K562 (cell line): ENCODE results near the gene FBXW7. TPM values are rescaled to one million over a fixed set of nuclear protein-coding genes. Genes with fewer than 3 reads are reported as not detected.

Source experiments
- ATAC-seq: fragments of 200-7000 bp; cut with Tn5 transposase; 3 replicates; pipeline ENCODE4 v1.9.1; 2020; ENCODE audit warnings: moderate library complexity
- BruUV-seq: library from RNA; stranded (reverse); fragments of 400-500 nt; replicated peaks from 2 replicates; lab custom pipeline; 2021; lab: Mats Ljungman, UMichigan
- CTCF ChIA-PET: fragments of 300-600 bp; formaldehyde crosslinking; extraction: SDS; loops from one replicate; lab custom pipeline; 2021; ENCODE audit warnings: low intra/inter-chr PET ratio; lab: Yijun Ruan, JAX
- POLR2A ChIA-PET: fragments of 300-600, 350-650 bp; sonication (Branson Sonifier 250); formaldehyde crosslinking; extraction: SDS; loops from one replicate; lab custom pipeline; 2021; ENCODE audit warnings: antibody characterized with exemption, inconsistent platforms; lab: Yijun Ruan, JAX
- DNase-seq, 4 experiments: peaks; one replicate each; pipeline versions ENCODE4 v3.0.0 to v3.0.0-alpha.2; 2011 to 2018; ENCODE audit warnings: low spot score in 3 of 4, mixed read lengths in 3 of 4; ENCODE audit errors: extremely low read depth in 1 of 4
- FAIRE-seq: peaks from 2 replicates; lab custom pipeline; 2011; peaks lifted over from hg19 to GRCh38; lab: Jason Lieb, UNC
- H2AFZ ChIP-seq: 2 replicates; pipeline ENCODE4 v1.6.0; 2011; ENCODE audit warnings: low read depth, low read length, control low read depth, inconsistent platforms
- H3K27ac ChIP-seq: fragments of 200-600 bp; 3 replicates; pipeline ENCODE4 v1.8.0; 2011; ENCODE audit warnings: low read depth, mild to moderate bottlenecking, control low read depth, inconsistent platforms, low read length, moderate library complexity, mixed read lengths; ENCODE audit errors: extremely low read depth
- H3K27me3 ChIP-seq, 2 experiments: fragments of 300-600 bp in 1 of 2; 2 replicates in 1 of 2; 3 replicates in 1 of 2; pipeline versions ENCODE4 v1.6.0 to v1.8.0; 2011; ENCODE audit warnings: inconsistent platforms in 2 of 2, low read length in 2 of 2, mild to moderate bottlenecking in 1 of 2, mixed read lengths in 1 of 2, moderate library complexity in 1 of 2; ENCODE audit not compliant: control insufficient read depth in 2 of 2, insufficient read depth in 2 of 2
- H3K36me3 ChIP-seq: fragments of 300-600 bp; 3 replicates; pipeline ENCODE4 v1.8.0; 2011; ENCODE audit warnings: mild to moderate bottlenecking, low read length, inconsistent platforms; ENCODE audit not compliant: control insufficient read depth, insufficient read depth
- H3K4me1 ChIP-seq, 2 experiments: fragments of 200-600 bp in 1 of 2; replicated peaks in 1 of 2; 2 replicates in 1 of 2; 3 replicates in 1 of 2; pipeline versions ENCODE4 v1.5.1 to v1.8.0; 2011; ENCODE audit warnings: inconsistent platforms in 2 of 2, low read length in 2 of 2, mild to moderate bottlenecking in 1 of 2, mixed read lengths in 1 of 2, moderate library complexity in 1 of 2; ENCODE audit not compliant: control insufficient read depth in 2 of 2, insufficient read depth in 2 of 2
- H3K4me2 ChIP-seq: 2 replicates; pipeline ENCODE4 v1.6.1; 2011; ENCODE audit warnings: low read length, control low read depth, inconsistent platforms, mixed read lengths; ENCODE audit not compliant: insufficient read depth
- H3K4me3 ChIP-seq: fragments of 200-600 bp; sonication (generic), shearing (Covaris generic); 2 replicates; pipeline ENCODE4 v1.5.1; 2016; ENCODE audit warnings: control low read depth, inconsistent platforms
- H3K79me2 ChIP-seq: fragments of 200-600 bp; 3 replicates; pipeline ENCODE4 v1.8.0; 2011; ENCODE audit warnings: low read length, inconsistent platforms; ENCODE audit not compliant: control insufficient read depth, insufficient read depth
- H3K9ac ChIP-seq, 2 experiments: 2 replicates each; pipeline versions ENCODE4 v1.6.0 to v1.6.1; 2011; ENCODE audit warnings: low read depth in 2 of 2, low read length in 2 of 2, control low read depth in 1 of 2, inconsistent platforms in 1 of 2, mild to moderate bottlenecking in 1 of 2, mixed read lengths in 1 of 2; ENCODE audit not compliant: insufficient read depth in 1 of 2
- H3K9me1 ChIP-seq: one replicate; pipeline ENCODE4 v1.6.0; 2011; ENCODE audit warnings: inconsistent platforms, mild to moderate bottlenecking, low read length, moderate library complexity; ENCODE audit not compliant: control insufficient read depth, insufficient read depth
- H3K9me3 ChIP-seq: replicated peaks from 2 replicates; pipeline ENCODE4 v1.5.1; 2011; ENCODE audit warnings: low read depth, low read length, inconsistent platforms; ENCODE audit not compliant: control insufficient read depth, insufficient read depth
- H4K20me1 ChIP-seq: replicated peaks from 2 replicates; pipeline ENCODE4 v1.6.1; 2011; ENCODE audit warnings: low read length, inconsistent platforms, mixed read lengths; ENCODE audit not compliant: control insufficient read depth, insufficient read depth
- CBX3 ChIP-seq, 2 experiments: IDR thresholded peaks; 1 replicate in 1 of 2; 2 replicates in 1 of 2; pipeline ENCODE4 v1.6.1; 2012; ENCODE audit warnings: inconsistent platforms in 2 of 2, low read length in 2 of 2, borderline replicate concordance in 1 of 2, control low read depth in 1 of 2
- DNMT1 ChIP-seq: fragments of 450-650 bp; IDR thresholded peaks from 2 replicates; pipeline ENCODE4 v1.6.1; 2016; ENCODE audit warnings: antibody characterized with exemption, mild to moderate bottlenecking
- FOXP4 ChIP-seq: sonication (generic); formaldehyde crosslinking; IDR thresholded peaks from 2 replicates; pipeline ENCODE4 v1.8.0; 2022; ENCODE audit warnings: mild to moderate bottlenecking, missing genetic modification reagents, borderline replicate concordance
- POLR2AphosphoS5 ChIP-seq: IDR thresholded peaks from 2 replicates; pipeline ENCODE4 v1.6.1; 2011; ENCODE audit warnings: mild to moderate bottlenecking, low read depth, low read length, moderate library complexity; ENCODE audit not compliant: control insufficient read depth, insufficient read depth
- SREBF1 ChIP-seq: fragments of 150-350 bp; IDR thresholded peaks from 2 replicates; pipeline ENCODE4 v1.6.1; 2014; ENCODE audit warnings: antibody characterized with exemption, low read depth, low read length, borderline replicate concordance
- WGBS: fragments of 100-300 bp; shearing (Covaris generic); methylation state at CpG from one replicate; pipeline ENCODE4 v1.1.6; 2016; ENCODE audit warnings: low coverage, mixed read lengths; ENCODE audit not compliant: insufficient coverage; ENCODE audit errors: missing lambda C conversion rate; 5-methylcytosine and 5-hydroxymethylcytosine counted together
- in situ Hi-C: fragments of 300-500 bp; cut with MboI; formaldehyde crosslinking; loops from 4 replicates; pipeline ENCODE4 v1.15.0; 2018; ENCODE audit warnings: inconsistent platforms, mixed read lengths
- intact Hi-C: fragments of 100-400 bp; cut with micrococcal nuclease; formaldehyde crosslinking; loops from 2 replicates; pipeline ENCODE4 v1.14.2; 2022
- polyA plus RNA-seq, 8 experiments: library from polyadenylated mRNA; depleted of rRNA in 4 of 8; stranded (reverse) in 5 of 8; unstranded in 3 of 8; fragments of >200 nt; fragmentation: Nextera tagmentation in 2 of 8; fragmentation: Illumina TruSeq in 1 of 8; extraction: Ambion mirVana in 2 of 8; extraction: Trizol in 1 of 8; gene quantifications; 2 replicates each; pipeline versions ENCODE4 v1.2.1 to v1.2.3, GENCODE V29; 2011 to 2014; ENCODE audit warnings: inconsistent platforms in 1 of 8, missing spikeins in 1 of 8
- total RNA-seq, 7 experiments: library from RNA; depleted of rRNA in 6 of 7; stranded (reverse); fragments of >200 nt in 6 of 7; fragmentation: Illumina TruSeq in 2 of 7; extraction: Trizol in 2 of 7; gene quantifications; 2 replicates each; pipeline versions ENCODE4 v1.2.1 to v1.2.3, GENCODE V29; 2011 to 2021; ENCODE audit warnings: low replicate concordance in 1 of 7

FBXW7 gene
- total and polyA plus RNA-seq, 9 of the 15 experiments (the other 6 are each of a cell fraction or from before 2014, with no cell fraction given) = 6.8 to 44.2 (median 16.4) TPM

GRCh38 chr4:152578670-152579069, 42.8 kb upstream of the FBXW7 start:
- Histone ChIP-seq H3K79me2 (no peaks in the 10 kb centered on the region), H3K27me3 (peaks cover 0 to 5% of the 10 kb centered on the region in 2 experiments; a peak in 3 of 5 replicates), H2AFZ (no peak overlapping the region), H4K20me1 (no peaks in the 10 kb centered on the region), H3K9ac (no peak overlapping the region), H3K4me1 (peaks cover 0 to 10% of the 10 kb centered on the region in 2 experiments; a peak in 2 of 5 replicates), H3K36me3 (no peaks in the 10 kb centered on the region), H3K9me1 (no peaks in the 10 kb centered on the region), H3K9me3 (no peaks in the 10 kb centered on the region), H3K4me3 (no peak overlapping the region), H3K27ac (no peak overlapping the region), H3K4me2 (no peak overlapping the region)
- TF ChIP-seq DNMT1 (no peak), POLR2AphosphoS5 (no peak), FOXP4 (CRISPR knock-in tag) (no peak), SREBF1 (no peak), CBX3 (IDR thresholded peaks at IDR 0.05; ENCODE audit: borderline replicate concordance in 1 of 2, low read length in 2 of 2) (no peak)
- intact Hi-C loops = no loop called here
- ATAC-seq = no peak
- DNase-seq = no peak
- ChIA-PET CTCF (no interaction called here), POLR2A (interaction anchor here (0.6 to 1.7 kb wide), 3 partner anchors 10 to 77 kb away, joined by 3 to 4 read pairs (median 3); no protein-coding TSS in a partner anchor)
- FAIRE-seq = no peak
- 24% methylated on average over 1 of the region's 1 CpG for WGBS
- in situ Hi-C loops = no loop called here
- BruUV-seq = no TSS peak
